Renal cortical epithelial cell (primary cell): ENCODE measurements around the gene FBXW4. TPM values are rescaled to one million over a fixed set of nuclear protein-coding genes. Genes with fewer than 3 reads are reported as not detected.

ENCODE experiments used
- DNase-seq: peaks from one replicate; pipeline ENCODE4 v3.0.0-alpha.2; 2011; ENCODE audit warnings: low read depth
- total RNA-seq: library from RNA; depleted of rRNA; stranded (reverse); fragments of >200 nt; gene quantifications from 2 replicates; pipeline ENCODE4 v1.2.3, GENCODE V29; 2014

Gene FBXW4
- total RNA-seq: 32.3 and 43.2 TPM in 2 replicates

GRCh38 chr10:101694674-101695403 lies at the start of gene FBXW4:
Gene FBXW4 (minus strand): TSS chr10:101695170. CDS start chr10:101695105, 65 bp downstream.
- no peak for DNase-seq

GRCh38 chr10:101744267-101744666 lies 49.3 kb upstream of the FBXW4 start:
- no peak for DNase-seq

- no peak for DNase-seq
These were observed 47.0 kb upstream of the FBXW4 start for GRCh38 chr10:101741938-101742337.

- no peak for DNase-seq
These were observed 41.7 kb upstream of the FBXW4 start for GRCh38 chr10:101736666-101737065.

GRCh38 chr10:101732096-101732495 lies 37.1 kb upstream of the FBXW4 start:
- no peak for DNase-seq

- no peak for DNase-seq
These were observed 31.1 kb upstream of the FBXW4 start for GRCh38 chr10:101726115-101726387.

- DNase-seq: no peak
These were observed 30.5 kb upstream of the FBXW4 start for GRCh38 chr10:101725296-101726114.

- no peak for DNase-seq
These were observed 29.5 kb upstream of the FBXW4 start for GRCh38 chr10:101724446-101724845.

- DNase-seq: no peak
These were observed 28.2 kb upstream of the FBXW4 start for GRCh38 chr10:101723176-101723575.

- no peak for DNase-seq
These were observed 26.8 kb upstream of the FBXW4 start for GRCh38 chr10:101721806-101722205.

- DNase-seq: no peak
These were observed 25.7 kb upstream of the FBXW4 start for GRCh38 chr10:101720606-101721230.

- no peak for DNase-seq
These were observed 23.8 kb upstream of the FBXW4 start for GRCh38 chr10:101718690-101719275.

- DNase-seq: no peak
These were observed 22.1 kb upstream of the FBXW4 start for GRCh38 chr10:101716891-101717659.

- DNase-seq: no peak
These were observed 18.0 kb upstream of the FBXW4 start for GRCh38 chr10:101712997-101713396.

- no peak for DNase-seq
These were observed 15.8 kb upstream of the FBXW4 start for GRCh38 chr10:101710793-101711192.

- no peak for DNase-seq
These were observed 15.2 kb upstream of the FBXW4 start for GRCh38 chr10:101710059-101710695.

- no peak for DNase-seq
These were observed 14.5 kb upstream of the FBXW4 start for GRCh38 chr10:101709359-101710058.

GRCh38 chr10:101708870-101709269 lies 13.9 kb upstream of the FBXW4 start:
- no peak for DNase-seq

- no peak for DNase-seq
These were observed 13.1 kb upstream of the FBXW4 start for GRCh38 chr10:101708073-101708472.

- DNase-seq: no peak
These were observed 9.4 kb upstream of the FBXW4 start for GRCh38 chr10:101704331-101704730.

- no peak for DNase-seq
These were observed 1.7 kb upstream of the FBXW4 start for GRCh38 chr10:101696632-101697031.
